Endothelial cell of umbilical vein (primary cell): ENCODE results near the gene RND1. TPM values are rescaled to one million over a fixed set of nuclear protein-coding genes. Genes with fewer than 3 reads are reported as not detected.

Source experiments
- BruUV-seq: library from RNA; stranded (reverse); fragments of 400-500 nt; replicated peaks from 2 replicates; lab custom pipeline; 2021; lab: Mats Ljungman, UMichigan
- CTCF ChIA-PET: fragments of 300-600, 350-600 bp; sonication (Branson Sonifier 250); formaldehyde crosslinking; loops from one replicate; lab custom pipeline; 2021; ENCODE audit warnings: antibody characterized with exemption, inconsistent platforms; lab: Charles Lee
- POLR2A ChIA-PET: fragments of 300-600, 350-600 bp; sonication (Branson Sonifier 250); formaldehyde crosslinking; loops from one replicate; lab custom pipeline; 2021; ENCODE audit warnings: antibody characterized with exemption, inconsistent platforms; lab: Charles Lee
- DNase-seq: peaks from one replicate; pipeline ENCODE4 v3.0.0-alpha.2; 2011; ENCODE audit warnings: low read depth, low spot score
- FAIRE-seq: peaks from 2 replicates; lab custom pipeline; 2011; peaks lifted over from hg19 to GRCh38; lab: Jason Lieb, UNC
- H2AFZ ChIP-seq: 2 replicates; pipeline ENCODE4 v1.6.0; 2012; ENCODE audit warnings: low read depth, low read length, control low read depth, inconsistent platforms
- H3K27ac ChIP-seq: 2 replicates; pipeline ENCODE4 v1.5.1; 2011; ENCODE audit warnings: low read depth, mild to moderate bottlenecking, control low read depth, low read length, moderate library complexity; ENCODE audit not compliant: insufficient read depth
- H3K27me3 ChIP-seq, 2 experiments: 2 replicates each; pipeline versions ENCODE4 v1.6.0 to v1.6.1; 2011; ENCODE audit warnings: low read length in 2 of 2, mixed read lengths in 1 of 2; ENCODE audit not compliant: control insufficient read depth in 2 of 2, insufficient read depth in 2 of 2
- H3K36me3 ChIP-seq, 2 experiments: 2 replicates in 1 of 2; 3 replicates in 1 of 2; pipeline ENCODE4 v1.5.1; 2011; ENCODE audit warnings: low read length in 2 of 2, mild to moderate bottlenecking in 1 of 2, moderate library complexity in 1 of 2; ENCODE audit not compliant: control insufficient read depth in 2 of 2, insufficient read depth in 2 of 2; ENCODE audit errors: extremely low read depth in 1 of 2
- H3K4me1 ChIP-seq: 3 replicates; pipeline ENCODE4 v1.5.1; 2011; ENCODE audit warnings: mild to moderate bottlenecking, low read length; ENCODE audit not compliant: control insufficient read depth, insufficient read depth; ENCODE audit errors: extremely low read depth
- H3K4me2 ChIP-seq: 2 replicates; pipeline ENCODE4 v1.6.1; 2011; ENCODE audit warnings: low read length, control low read depth, mixed read lengths; ENCODE audit not compliant: insufficient read depth
- H3K4me3 ChIP-seq, 3 experiments: fragments of 200-600 bp in 1 of 3; sonication (generic), shearing (Covaris generic) in 1 of 3; replicated peaks in 1 of 3; 2 replicates each; pipeline ENCODE4 v1.5.1; 2011 to 2016; ENCODE audit warnings: control low read depth in 3 of 3, low read length in 3 of 3, mild to moderate bottlenecking in 2 of 3, inconsistent platforms in 1 of 3, low read depth in 1 of 3, moderate library complexity in 1 of 3; ENCODE audit not compliant: insufficient read depth in 1 of 3
- H3K79me2 ChIP-seq: 2 replicates; pipeline ENCODE4 v1.6.0; 2012; ENCODE audit warnings: low read length, inconsistent platforms; ENCODE audit not compliant: control insufficient read depth, insufficient read depth
- H3K9ac ChIP-seq: replicated peaks from 2 replicates; pipeline ENCODE3; 2011; ENCODE audit warnings: low read length, control low read depth; ENCODE audit not compliant: insufficient read depth; ENCODE audit errors: extremely low read depth
- H3K9me1 ChIP-seq: replicated peaks from 3 replicates; pipeline ENCODE4 v1.6.0; 2011; ENCODE audit warnings: mild to moderate bottlenecking, low read length; ENCODE audit not compliant: control insufficient read depth, insufficient read depth; ENCODE audit errors: extremely low read depth
- H3K9me3 ChIP-seq: replicated peaks from 2 replicates; pipeline ENCODE4 v1.5.1; 2012; ENCODE audit warnings: low read length, inconsistent platforms; ENCODE audit not compliant: control insufficient read depth, insufficient read depth
- H4K20me1 ChIP-seq: replicated peaks from 2 replicates; pipeline ENCODE3; 2011; ENCODE audit warnings: mild to moderate bottlenecking, low read length; ENCODE audit not compliant: control insufficient read depth, insufficient read depth; ENCODE audit errors: extremely low read depth
- CTCF ChIP-seq, 2 donors: IDR thresholded peaks; 1 replicate in 1 of 2; 2 replicates in 1 of 2; pipeline ENCODE4 v1.5.1; 2011; ENCODE audit warnings: low read length in 2 of 2, mild to moderate bottlenecking in 2 of 2, moderate library complexity in 2 of 2, control low read depth in 1 of 2, inconsistent platforms in 1 of 2, low read depth in 1 of 2; ENCODE audit not compliant: insufficient read depth in 1 of 2; ENCODE audit errors: extremely low read depth in 1 of 2
- FOS ChIP-seq: IDR thresholded peaks from 2 replicates; pipeline ENCODE4 v1.6.1; 2011; ENCODE audit warnings: mild to moderate bottlenecking, low read length, moderate library complexity, borderline replicate concordance; ENCODE audit not compliant: insufficient read depth
- JUN ChIP-seq: IDR thresholded peaks from 2 replicates; pipeline ENCODE4 v1.6.1; 2011; ENCODE audit warnings: borderline replicate concordance, low read depth; ENCODE audit not compliant: insufficient read length, insufficient read depth
- MAX ChIP-seq: IDR thresholded peaks from 2 replicates; pipeline ENCODE4 v1.6.1; 2011; ENCODE audit not compliant: insufficient read depth, insufficient read length
- MYC ChIP-seq: IDR thresholded peaks from one replicate; pipeline ENCODE4 v1.6.1; 2011; ENCODE audit warnings: mild to moderate bottlenecking, low read depth, low read length
- dilution Hi-C: fragments of 300-500 bp; cut with MboI; formaldehyde crosslinking; loops from one replicate; pipeline ENCODE4 v1.15.0; 2019; ENCODE audit warnings: low sequenced_read_pairs; ENCODE audit not compliant: extremely low pct_ligation_motif_present
- intact Hi-C: fragments of 100-400 bp; cut with micrococcal nuclease; formaldehyde crosslinking; loops from one replicate; pipeline ENCODE4 v1.10.0; 2022
- polyA plus RNA-seq, 4 experiments: library from polyadenylated mRNA; depleted of rRNA in 3 of 4; stranded (reverse) in 3 of 4; unstranded in 1 of 4; fragments of >200 nt; gene quantifications; 2 replicates each; pipeline versions ENCODE4 v1.2.1 to v1.2.3, GENCODE V29; 2011 to 2012; ENCODE audit warnings: missing spikeins in 1 of 4
- total RNA-seq: library from RNA; stranded (reverse); gene quantifications from 2 replicates; pipeline ENCODE4 v1.2.3, GENCODE V29; 2021

Gene RND1
- total and polyA plus RNA-seq, 2 donors (not counting 3 experiments of a cell fraction or from before 2014, with no cell fraction given): 4.0 to 9.9 TPM

GRCh38 chr12:48813465-48814261 is 52.0 kb downstream of the RND1 start:
- Histone ChIP-seq H4K20me1 (no peaks in the 10 kb centered on the region), H3K4me1 (peaks cover 20% of the 10 kb centered on the region), H2AFZ (peak overlapping the region; percentile 49), H3K4me2 (peak overlapping the region; percentile 68), H3K9ac (peak overlapping the region; percentile 47), H3K9me1 (no peaks in the 10 kb centered on the region), H3K27ac (no peak overlapping the region), H3K36me3 (no peaks in the 10 kb centered on the region), H3K27me3 (no peaks in the 10 kb centered on the region), H3K9me3 (no peaks in the 10 kb centered on the region), H3K79me2 (no peaks in the 10 kb centered on the region), H3K4me3 (peak overlapping the region; percentile 45 to 63 (median 54))
- no peak for FAIRE-seq
- intact Hi-C loops (loop anchor here (2.0 kb wide), 1 partner anchor 77 kb away; no protein-coding TSS in a partner anchor), dilution Hi-C loops (no loop called here)
- DNase-seq: no peak
- TF ChIP-seq FOS (no peak), JUN (no peak), CTCF (IDR thresholded peaks at IDR 0.05; ENCODE audit: extremely low read depth in 1 of 2, insufficient read depth in 1 of 2, low read depth in 1 of 2, low read length in 2 of 2) (no peak), MAX (no peak), MYC (no peak)
- no TSS peak for BruUV-seq
- ChIA-PET CTCF (interaction anchor here (1.5 to 2.6 kb wide), 3 partner anchors 8 to 33 kb away, joined by 4 to 12 read pairs (median 7); partner anchors contain the start of gene ADCY6), POLR2A (no interaction called here)
